Neural cell (in vitro differentiated cells): ENCODE data around the gene TADA3.

ENCODE experiments used
- EP300 ChIP-seq: fragments of 450-650 bp; conservative IDR thresholded peaks from 2 replicates; pipeline ENCODE4 v1.6.1; 2014; ENCODE audit warnings: antibody characterized with exemption, mild to moderate bottlenecking, moderate library complexity; ENCODE audit not compliant: poor library complexity, severe bottlenecking
- EZH2 ChIP-seq: fragments of 200-600, 300-800 bp; shearing (Covaris generic), sonication (generic); IDR thresholded peaks from 2 replicates; pipeline ENCODE4 v1.6.1; 2014; ENCODE audit warnings: antibody characterized with exemption, low read length, borderline replicate concordance, mild to moderate bottlenecking; ENCODE audit not compliant: insufficient read depth, poor library complexity, severe bottlenecking
- MXI1 ChIP-seq: fragments of 450-650 bp; conservative IDR thresholded peaks from 2 replicates; pipeline ENCODE4 v1.6.1; 2014; ENCODE audit warnings: antibody characterized with exemption, mild to moderate bottlenecking; ENCODE audit not compliant: poor library complexity, severe bottlenecking
- POLR2AphosphoS5 ChIP-seq: IDR thresholded peaks from 2 replicates; pipeline ENCODE4 v1.6.1; 2012
- RAD21 ChIP-seq: fragments of 450-650 bp; conservative IDR thresholded peaks from 2 replicates; pipeline ENCODE4 v1.6.1; 2014; ENCODE audit warnings: antibody characterized with exemption, mild to moderate bottlenecking, moderate library complexity
- SMC3 ChIP-seq: fragments of 450-650 bp; conservative IDR thresholded peaks from 2 replicates; pipeline ENCODE4 v1.6.1; 2014; ENCODE audit warnings: antibody characterized with exemption, mild to moderate bottlenecking, moderate library complexity; ENCODE audit not compliant: poor library complexity
- TAF1 ChIP-seq: IDR thresholded peaks from 2 replicates; pipeline ENCODE4 v1.6.1; 2012; ENCODE audit warnings: low read depth
- TF ChIP-seq, protein P1 (sequence below): fragments of 450-650 bp; IDR thresholded peaks from 2 replicates; pipeline ENCODE4 v1.5.1; 2014; ENCODE audit warnings: antibody characterized with exemption, mild to moderate bottlenecking, moderate library complexity; ENCODE audit not compliant: poor library complexity, severe bottlenecking
- TF ChIP-seq, protein P2 (sequence below): IDR thresholded peaks from 2 replicates; pipeline ENCODE4 v1.6.1; 2012; ENCODE audit warnings: borderline replicate concordance

DNA sequence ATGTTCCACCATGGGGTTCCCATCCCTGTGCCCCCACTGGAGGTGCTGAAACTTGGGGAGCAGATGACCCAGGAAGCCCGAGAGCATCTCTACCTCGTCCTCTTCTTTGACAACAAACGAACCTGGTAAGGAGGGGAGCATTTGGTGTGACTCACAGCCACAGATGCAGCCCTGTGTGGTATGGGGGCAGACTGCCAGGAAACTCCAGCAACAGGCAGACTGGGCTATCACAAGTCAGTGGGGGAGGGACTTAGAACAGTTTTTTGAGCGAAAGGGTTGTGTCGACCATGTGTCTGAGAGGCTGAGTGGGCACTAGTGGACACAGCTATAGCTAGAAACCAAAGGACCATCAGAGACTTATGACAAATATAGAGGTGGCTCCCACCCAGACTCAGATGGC, 45.9 kb downstream of the TADA3 start:
- TF ChIP-seq POLR2AphosphoS5 (no peak), EP300 (no peak), SMC3 (no peak), EZH2 (no peak), MXI1 (no peak), TAF1 (no peak), RAD21 (no peak)
- TF ChIP-seq, protein P1, sequence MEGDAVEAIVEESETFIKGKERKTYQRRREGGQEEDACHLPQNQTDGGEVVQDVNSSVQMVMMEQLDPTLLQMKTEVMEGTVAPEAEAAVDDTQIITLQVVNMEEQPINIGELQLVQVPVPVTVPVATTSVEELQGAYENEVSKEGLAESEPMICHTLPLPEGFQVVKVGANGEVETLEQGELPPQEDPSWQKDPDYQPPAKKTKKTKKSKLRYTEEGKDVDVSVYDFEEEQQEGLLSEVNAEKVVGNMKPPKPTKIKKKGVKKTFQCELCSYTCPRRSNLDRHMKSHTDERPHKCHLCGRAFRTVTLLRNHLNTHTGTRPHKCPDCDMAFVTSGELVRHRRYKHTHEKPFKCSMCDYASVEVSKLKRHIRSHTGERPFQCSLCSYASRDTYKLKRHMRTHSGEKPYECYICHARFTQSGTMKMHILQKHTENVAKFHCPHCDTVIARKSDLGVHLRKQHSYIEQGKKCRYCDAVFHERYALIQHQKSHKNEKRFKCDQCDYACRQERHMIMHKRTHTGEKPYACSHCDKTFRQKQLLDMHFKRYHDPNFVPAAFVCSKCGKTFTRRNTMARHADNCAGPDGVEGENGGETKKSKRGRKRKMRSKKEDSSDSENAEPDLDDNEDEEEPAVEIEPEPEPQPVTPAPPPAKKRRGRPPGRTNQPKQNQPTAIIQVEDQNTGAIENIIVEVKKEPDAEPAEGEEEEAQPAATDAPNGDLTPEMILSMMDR, result no peak
- TF ChIP-seq, protein P2, sequence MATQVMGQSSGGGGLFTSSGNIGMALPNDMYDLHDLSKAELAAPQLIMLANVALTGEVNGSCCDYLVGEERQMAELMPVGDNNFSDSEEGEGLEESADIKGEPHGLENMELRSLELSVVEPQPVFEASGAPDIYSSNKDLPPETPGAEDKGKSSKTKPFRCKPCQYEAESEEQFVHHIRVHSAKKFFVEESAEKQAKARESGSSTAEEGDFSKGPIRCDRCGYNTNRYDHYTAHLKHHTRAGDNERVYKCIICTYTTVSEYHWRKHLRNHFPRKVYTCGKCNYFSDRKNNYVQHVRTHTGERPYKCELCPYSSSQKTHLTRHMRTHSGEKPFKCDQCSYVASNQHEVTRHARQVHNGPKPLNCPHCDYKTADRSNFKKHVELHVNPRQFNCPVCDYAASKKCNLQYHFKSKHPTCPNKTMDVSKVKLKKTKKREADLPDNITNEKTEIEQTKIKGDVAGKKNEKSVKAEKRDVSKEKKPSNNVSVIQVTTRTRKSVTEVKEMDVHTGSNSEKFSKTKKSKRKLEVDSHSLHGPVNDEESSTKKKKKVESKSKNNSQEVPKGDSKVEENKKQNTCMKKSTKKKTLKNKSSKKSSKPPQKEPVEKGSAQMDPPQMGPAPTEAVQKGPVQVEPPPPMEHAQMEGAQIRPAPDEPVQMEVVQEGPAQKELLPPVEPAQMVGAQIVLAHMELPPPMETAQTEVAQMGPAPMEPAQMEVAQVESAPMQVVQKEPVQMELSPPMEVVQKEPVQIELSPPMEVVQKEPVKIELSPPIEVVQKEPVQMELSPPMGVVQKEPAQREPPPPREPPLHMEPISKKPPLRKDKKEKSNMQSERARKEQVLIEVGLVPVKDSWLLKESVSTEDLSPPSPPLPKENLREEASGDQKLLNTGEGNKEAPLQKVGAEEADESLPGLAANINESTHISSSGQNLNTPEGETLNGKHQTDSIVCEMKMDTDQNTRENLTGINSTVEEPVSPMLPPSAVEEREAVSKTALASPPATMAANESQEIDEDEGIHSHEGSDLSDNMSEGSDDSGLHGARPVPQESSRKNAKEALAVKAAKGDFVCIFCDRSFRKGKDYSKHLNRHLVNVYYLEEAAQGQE, result no peak
